Ovary (tissue), 9 donors: ENCODE measurements around the gene TXK. TPM values are rescaled to one million over a fixed set of nuclear protein-coding genes. Genes with fewer than 3 reads are reported as not detected.

Experiments
- DNase-seq, 5 donors: peaks; one replicate each; pipeline ENCODE4 v3.0.0-alpha.2; 2019 to 2020
- H3K27ac ChIP-seq, 2 donors: fragments of 200-600 bp; one replicate each; pipeline versions ENCODE4 v1.5.1 to v1.8.0; 2019 to 2022
- H3K27me3 ChIP-seq: fragments of 200-600 bp; one replicate; pipeline ENCODE4 v1.8.0; 2022
- H3K36me3 ChIP-seq: fragments of 200-600 bp; sonication (generic); one replicate; pipeline ENCODE4 v1.5.1; 2019
- H3K4me1 ChIP-seq: one replicate; pipeline ENCODE4 v1.8.1; 2013; ENCODE audit warnings: mild to moderate bottlenecking, moderate library complexity; ENCODE audit not compliant: insufficient read depth
- H3K4me3 ChIP-seq: fragments of 200-600 bp; sonication (generic); one replicate; pipeline ENCODE4 v1.5.1; 2017
- H3K9me3 ChIP-seq, 2 donors: fragments of 200-600 bp in 1 of 2; sonication (generic) in 1 of 2; one replicate each; pipeline versions ENCODE4 v1.5.1 to v1.8.1; 2013 to 2019; ENCODE audit warnings: mild to moderate bottlenecking in 1 of 2, moderate library complexity in 1 of 2
- CTCF ChIP-seq, 3 donors: fragments of 450-650 bp in 2 of 3; fragments of 200-600 bp in 1 of 3; IDR thresholded peaks; one replicate each; pipeline versions ENCODE4 v1.5.1 to v1.8.0; 2016 to 2022; ENCODE audit warnings: antibody characterized with exemption in 3 of 3, mild to moderate bottlenecking in 1 of 3
- EP300 ChIP-seq: sonication (generic); formaldehyde crosslinking; IDR thresholded peaks from one replicate; pipeline ENCODE4 v1.6.1; 2017; ENCODE audit warnings: antibody characterized with exemption
- POLR2A ChIP-seq: fragments of 450-650 bp; IDR thresholded peaks from one replicate; pipeline ENCODE4 v1.6.1; 2017; ENCODE audit warnings: antibody characterized with exemption, mild to moderate bottlenecking, moderate library complexity
- whole genome bisulfite sequencing, 3 donors: extraction: QIAGEN DNeasy Blood & Tissue Kit in 1 of 3; methylation state at CpG; one replicate each; pipeline versions ENCODE4 v1.1.5 to v1.1.7; 2013 to 2017; 5-methylcytosine and 5-hydroxymethylcytosine counted together
- intact Hi-C, 4 donors: fragments of 100-400 bp; cut with DNase I; formaldehyde crosslinking; loops; one replicate each; pipeline versions ENCODE4 v1.11.0 to v1.15.1; 2022 to 2023
- polyA plus RNA-seq, 2 donors: library from polyadenylated mRNA; stranded (reverse); fragments of 200-250 nt in 1 of 2; fragments of 350-450 nt in 1 of 2; fragmentation: Illumina TruSeq in 1 of 2; extraction: RNeasy Lipid Tissue Mini Kit (QIAGEN cat#74804) in 1 of 2; gene quantifications; one replicate each; pipeline ENCODE4 v1.2.3, GENCODE V29; 2013 to 2014
- total RNA-seq, 7 donors: library from RNA; depleted of rRNA in 2 of 7; stranded (reverse); fragments of >200 nt in 2 of 7; fragmentation: NEBNext Ultra II Directional in 3 of 7; extraction: Animal tissue kit (Norgen Biotek cat#: 25700) in 3 of 7; gene quantifications; one replicate each; pipeline versions ENCODE4 v1.1.0 to v1.2.4, GENCODE V29; 2016 to 2023
- donor health status: DM: no; HTN: no; CAD: no; lungs with moderate emphysema.
- donor health status: DM: no; HTN: no; CAD: no.
- donor health status: Bipolar disorder and iron deficiency.
- donor health status: DM: yes; HTN: yes; CAD: no.
- donor health status: DM: no; HTN: no; CAD: no.
- donor health status: DM: yes; HTN: yes; CAD: no.

TXK gene
- total and polyA plus RNA-seq, 9 donors = 0.11 to 2.3 (median 0.26) TPM

- Histone ChIP-seq H3K4me3 (no peak overlapping the region), H3K4me1 (no peaks in the 10 kb centered on the region)
- intact Hi-C loops = no loop called here
Measured at GRCh38 chr4:48129307-48130014, 4.6 kb downstream of the TXK start.

GRCh38 chr4:48127682-48128404 is 6.2 kb downstream of the TXK start:
- 21 to 36% (median 27%) methylated on average over 13 of the region's 13 CpGs for WGBS, 3 donors
- H3K27me3 ChIP-seq = no peaks in the 10 kb centered on the region

More at GRCh38 chr4:48129307-48130014, 4.6 kb downstream of the TXK start:
- H3K27ac ChIP-seq = no peak overlapping the region
- no peaks in the 10 kb centered on the region for H3K9me3 ChIP-seq
- WGBS, 3 donors = 14 to 19% (median 16%) methylated on average over 9 of the region's 9 CpGs
- DNase-seq = peak in 3 of 5 donors; percentile 7 to 42 (median 17)
- no peaks in the 10 kb centered on the region for H3K36me3 ChIP-seq
- TF ChIP-seq EP300 (no peak), POLR2A (no peak), CTCF (IDR thresholded peaks at IDR 0.05) (no peak)
- no peaks in the 10 kb centered on the region for H3K27me3 ChIP-seq

GRCh38 chr4:48127231-48127630 is 6.8 kb downstream of the TXK start:
- WGBS, 3 donors = 56 to 75% (median 64%) methylated on average over 3 of the region's 3 CpGs
- intact Hi-C loops = no loop called here
- Histone ChIP-seq H3K27ac (no peak overlapping the region), H3K27me3 (no peaks in the 10 kb centered on the region), H3K9me3 (no peaks in the 10 kb centered on the region), H3K4me1 (no peaks in the 10 kb centered on the region), H3K36me3 (no peaks in the 10 kb centered on the region), H3K4me3 (no peak overlapping the region)
- no peak for TF ChIP-seq CTCF (IDR thresholded peaks at IDR 0.05)
- no peak for TF ChIP-seq EP300
- no peak for TF ChIP-seq POLR2A
- DNase-seq = no peak

More at GRCh38 chr4:48127682-48128404, 6.2 kb downstream of the TXK start:
- no peak for TF ChIP-seq CTCF (IDR thresholded peaks at IDR 0.05)
- TF ChIP-seq POLR2A = no peak
- TF ChIP-seq EP300 = no peak
- Histone ChIP-seq H3K4me3 (no peak overlapping the region), H3K36me3 (no peaks in the 10 kb centered on the region), H3K9me3 (no peaks in the 10 kb centered on the region), H3K27ac (no peak overlapping the region), H3K4me1 (no peaks in the 10 kb centered on the region)
- peak in 2 of 5 donors; percentile 17 to 18 for DNase-seq
- intact Hi-C loops = no loop called here

GRCh38 chr4:48126621-48127020 is 7.4 kb downstream of the TXK start:
- H3K27ac ChIP-seq = no peak overlapping the region
- intact Hi-C loops = no loop called here

More at GRCh38 chr4:48126621-48127020, 7.4 kb downstream of the TXK start:
- Histone ChIP-seq H3K4me3 (no peak overlapping the region), H3K9me3 (no peaks in the 10 kb centered on the region), H3K36me3 (no peaks in the 10 kb centered on the region), H3K4me1 (no peaks in the 10 kb centered on the region), H3K27me3 (no peaks in the 10 kb centered on the region)
- DNase-seq = no peak
- TF ChIP-seq EP300 (no peak), POLR2A (no peak), CTCF (IDR thresholded peaks at IDR 0.05) (no peak)
- WGBS, 3 donors = 83 to 96% (median 88%) methylated on average over 1 of the region's 1 CpG
